Measurements from ENCODE around the gene FCRL1. TPM values are rescaled to one million over a fixed set of nuclear protein-coding genes. Genes with fewer than 3 reads are reported as not detected.

The FCRL1 gene
- polyA plus RNA-seq, 12 donors = 0.07 to 3.1 (median 0.23) TPM; not detected in 3

DNA sequence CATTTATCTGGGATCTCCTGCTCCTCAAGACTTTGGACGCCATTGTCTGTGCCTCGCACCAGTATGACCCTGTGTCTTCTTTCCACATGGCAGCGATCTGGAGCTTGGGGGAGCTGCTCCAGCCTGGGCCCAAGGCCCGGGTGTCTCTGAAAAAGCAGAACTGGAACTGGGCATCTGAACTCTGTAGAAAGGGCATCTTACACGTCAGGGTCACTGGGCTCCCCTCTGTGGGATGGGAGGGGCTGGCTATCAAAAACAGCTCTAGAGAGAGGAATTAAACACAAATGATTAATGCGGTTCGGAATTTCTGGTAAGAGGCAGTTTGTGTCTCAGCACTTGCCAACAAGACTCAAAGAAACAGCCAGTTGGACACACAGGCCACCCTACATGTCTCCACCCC lies 16.1 kb downstream of the FCRL1 start:
- no peak for DNase-seq

DNA sequence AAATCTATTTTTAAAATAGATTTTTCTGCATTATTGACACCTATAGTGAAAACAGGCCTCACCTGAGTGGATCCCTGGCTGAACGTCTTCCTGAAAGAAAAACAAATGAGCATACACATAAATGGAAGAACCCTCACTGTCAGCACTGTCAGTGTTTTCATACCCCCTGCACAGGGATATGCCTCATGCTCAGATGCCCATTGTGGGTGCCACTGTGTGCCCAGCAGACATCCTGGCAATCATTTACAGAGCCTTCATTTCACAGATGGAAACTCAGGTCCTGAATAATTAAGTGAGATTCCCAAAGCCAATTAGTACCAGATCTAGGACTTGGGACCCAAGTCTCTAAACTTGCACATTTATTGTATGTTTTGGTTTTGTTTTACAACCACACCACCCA lies 19.9 kb downstream of the FCRL1 start:
- no peak for DNase-seq

GRCh38 chr1:157798211-157798610 lies 21.7 kb downstream of the FCRL1 start:
- DNase-seq = no peak

DNA sequence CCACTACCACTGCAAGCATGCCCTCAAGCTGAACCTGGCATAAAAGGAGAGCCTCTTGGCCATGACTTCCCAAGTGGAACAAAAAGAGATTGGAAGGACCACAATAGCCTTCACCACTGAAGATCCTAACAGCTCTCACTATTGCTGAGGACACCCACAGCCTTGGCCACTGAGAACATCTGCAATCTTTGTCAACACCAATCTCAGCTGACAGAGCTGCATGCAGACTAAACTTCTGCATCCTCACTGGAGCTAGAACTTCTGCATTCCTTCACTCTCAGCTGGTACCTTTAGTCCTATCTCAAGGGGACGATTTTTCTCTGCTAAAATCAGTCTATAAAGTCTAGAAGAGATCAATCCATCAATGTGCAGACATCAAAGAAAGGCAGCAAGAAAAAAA lies 34.7 kb downstream of the FCRL1 start:
- no peak for DNase-seq

DNA sequence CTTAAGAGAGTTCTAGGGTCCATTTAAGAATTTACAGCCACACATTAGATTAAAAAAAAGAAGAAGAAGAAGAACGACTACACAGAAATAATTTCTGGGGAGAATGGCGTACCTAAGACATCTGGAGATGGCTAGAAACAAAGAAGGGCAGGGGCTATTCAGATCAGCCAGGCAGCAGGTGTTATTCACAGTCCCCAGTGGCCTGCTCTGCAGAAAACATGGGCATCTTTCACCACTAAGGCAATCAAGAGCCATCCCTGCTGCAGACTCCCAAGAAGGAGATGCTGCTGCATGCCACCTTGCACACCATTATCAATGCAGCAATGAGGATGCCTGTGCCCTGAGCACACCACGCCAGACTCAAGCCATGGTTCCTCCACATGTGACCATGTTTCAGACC lies 35.1 kb downstream of the FCRL1 start:
- no peak for DNase-seq

DNA sequence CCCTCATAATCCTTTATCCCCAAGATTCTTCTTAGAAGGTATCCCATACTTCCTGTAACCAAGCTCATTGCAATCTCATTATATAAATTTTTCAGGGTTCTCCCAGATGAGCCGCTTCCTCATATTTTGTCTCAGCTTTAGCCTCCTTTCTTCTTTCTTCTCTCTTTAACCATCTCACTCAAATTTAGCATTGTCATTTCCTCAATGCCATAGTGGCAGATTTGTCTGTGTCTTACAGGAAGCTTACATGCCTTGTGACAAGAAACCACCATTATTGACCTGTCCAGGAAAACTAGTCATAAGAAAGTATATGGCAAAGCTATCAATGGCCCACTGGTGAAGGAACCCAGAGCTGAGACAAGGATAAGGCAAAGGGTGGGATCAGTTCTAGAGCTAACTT lies 37.0 kb downstream of the FCRL1 start:
- DNase-seq = no peak

- no peak for DNase-seq
These were observed 38.9 kb downstream of the FCRL1 start for GRCh38 chr1:157781048-157781447.

- DNase-seq = no peak
These were observed 42.9 kb downstream of the FCRL1 start, which contains the start of gene FCRL2 for GRCh38 chr1:157776971-157777391. Gene FCRL2, minus strand, starts transcription at chr1:157777132. Its CDS starts 59 bp downstream, at chr1:157777073.

DNA sequence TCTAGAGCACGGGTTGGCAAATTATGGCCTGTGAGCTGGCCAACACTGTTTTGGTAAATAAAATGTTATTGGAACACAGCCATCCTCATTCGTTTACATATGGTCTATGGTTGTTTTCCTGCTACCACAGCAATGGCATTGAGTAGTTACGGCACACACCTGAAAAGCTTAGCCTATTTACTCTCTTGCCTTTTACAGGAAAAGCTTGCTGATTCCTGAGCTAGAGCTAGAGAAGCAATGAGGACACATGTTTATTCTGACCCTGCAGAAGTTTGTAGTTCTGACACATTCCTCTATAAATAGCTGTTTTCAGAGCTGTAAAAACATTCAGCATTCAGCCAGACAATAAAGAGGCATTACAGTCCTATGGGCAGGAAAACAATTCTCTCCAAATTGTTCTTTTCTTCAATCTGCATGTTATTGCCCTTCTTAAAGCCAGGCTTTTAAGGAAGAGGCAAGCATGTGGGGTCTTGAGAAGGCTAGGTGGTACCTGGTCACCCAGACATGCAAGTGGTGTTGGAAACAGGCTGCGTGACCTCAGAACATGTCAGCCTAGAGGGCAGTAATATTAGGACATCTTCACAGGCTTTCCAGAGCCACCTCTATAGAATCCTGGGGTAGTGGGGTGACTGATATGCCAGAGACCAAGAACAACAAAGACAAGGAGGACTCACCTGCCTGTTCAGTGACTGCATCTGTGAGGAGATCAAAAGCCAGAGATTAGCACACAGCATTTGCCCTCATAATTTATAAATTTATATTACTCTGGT lies 44.6 kb downstream of the FCRL1 start:
- DNase-seq = no peak

- no peak for DNase-seq
These were observed 45.5 kb downstream of the FCRL1 start for GRCh38 chr1:157774412-157774811.

- no peak for DNase-seq
These were observed 46.2 kb downstream of the FCRL1 start for GRCh38 chr1:157773493-157774350.

GRCh38 chr1:157771661-157772425 lies 48.1 kb downstream of the FCRL1 start:
- DNase-seq = no peak

DNA sequence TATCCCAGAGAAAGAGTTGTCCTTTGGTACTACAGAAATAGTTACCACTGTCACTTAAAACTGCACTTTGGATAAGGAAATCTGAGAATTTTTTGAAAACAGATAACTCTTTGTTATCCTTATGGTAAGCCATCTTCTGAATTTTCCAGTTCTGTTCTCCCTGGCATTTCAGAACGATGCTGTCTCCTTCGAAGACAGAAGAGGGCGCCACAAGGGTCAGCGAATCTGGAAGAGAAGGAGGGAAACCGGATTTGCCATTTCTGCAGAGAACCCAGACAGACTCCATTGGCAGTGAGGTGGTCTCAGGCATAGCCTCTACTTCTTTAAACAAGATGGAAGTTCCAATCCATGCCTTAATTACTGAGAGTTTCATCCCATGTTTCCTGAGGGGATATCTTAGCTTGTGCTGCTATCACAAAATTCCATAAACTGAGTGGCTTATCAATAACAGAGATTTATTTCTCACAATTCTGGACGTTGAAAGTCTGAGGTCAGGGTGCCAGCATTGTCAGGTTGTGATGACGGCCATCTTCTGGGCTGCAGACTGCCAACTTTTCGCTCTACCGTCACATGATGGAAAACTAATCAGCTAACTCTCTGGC lies 49.4 kb downstream of the FCRL1 start:
- no peak for DNase-seq

DNA sequence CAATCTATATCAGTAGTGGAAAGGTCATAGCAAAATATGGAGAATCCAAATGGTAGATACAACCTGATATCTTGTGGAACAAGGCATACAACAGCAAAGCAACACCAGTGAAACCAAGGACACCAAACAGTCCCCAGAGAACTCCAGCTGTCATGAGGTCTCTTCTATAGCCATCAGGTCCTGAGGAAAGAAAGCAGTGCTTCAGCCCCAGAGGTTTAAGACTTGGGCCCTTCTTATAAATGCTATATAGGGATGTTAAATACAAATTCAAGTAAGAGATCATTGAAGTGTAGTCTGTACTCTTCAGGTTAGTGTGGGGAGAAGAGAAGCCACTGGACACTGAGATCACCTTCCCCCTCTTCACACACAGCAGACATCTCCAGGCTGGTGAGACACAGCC lies 53.1 kb downstream of the FCRL1 start:
- DNase-seq = no peak

GRCh38 chr1:157758018-157758417 lies 61.9 kb downstream of the FCRL1 start:
- no peak for DNase-seq

DNA sequence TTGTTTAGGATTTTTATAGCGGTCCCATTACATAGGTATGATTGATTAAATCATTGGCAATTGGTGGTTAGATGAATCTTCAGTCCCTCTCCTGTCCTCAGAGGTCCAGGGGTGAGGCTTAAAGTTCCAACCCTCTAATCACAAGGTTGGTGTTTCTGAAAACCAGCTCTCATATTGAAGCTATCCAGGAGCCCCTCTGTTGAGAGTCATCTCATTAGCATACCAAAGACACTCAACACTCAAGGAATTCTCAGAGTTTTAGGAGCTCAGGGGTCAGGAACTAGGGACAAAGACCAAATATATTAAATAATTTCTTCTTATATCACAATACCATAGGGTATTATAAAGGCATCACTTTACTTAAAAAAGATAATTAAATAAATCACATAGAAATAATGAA lies 66.3 kb downstream of the FCRL1 start:
- no peak for DNase-seq

DNA sequence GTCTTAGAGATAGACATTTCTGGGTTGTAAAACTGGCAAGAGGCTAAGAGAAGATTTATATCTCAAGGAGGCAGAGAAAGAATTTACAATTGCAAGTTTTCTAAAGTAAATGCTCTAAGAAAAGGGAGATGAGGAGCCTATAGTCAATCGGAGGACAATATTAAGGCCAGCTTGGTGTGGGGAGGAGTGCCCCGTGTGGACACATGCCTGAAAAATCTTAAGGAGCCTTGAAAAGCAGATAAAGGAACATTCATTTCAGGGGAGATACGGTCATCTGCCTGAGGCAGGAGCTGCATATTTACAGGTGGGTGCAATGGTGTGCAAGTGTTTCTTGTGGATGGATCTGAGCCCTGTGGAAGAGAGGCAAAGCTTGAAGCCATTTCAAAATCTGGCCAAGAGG lies 68.6 kb downstream of the FCRL1 start:
- no peak for DNase-seq

DNA sequence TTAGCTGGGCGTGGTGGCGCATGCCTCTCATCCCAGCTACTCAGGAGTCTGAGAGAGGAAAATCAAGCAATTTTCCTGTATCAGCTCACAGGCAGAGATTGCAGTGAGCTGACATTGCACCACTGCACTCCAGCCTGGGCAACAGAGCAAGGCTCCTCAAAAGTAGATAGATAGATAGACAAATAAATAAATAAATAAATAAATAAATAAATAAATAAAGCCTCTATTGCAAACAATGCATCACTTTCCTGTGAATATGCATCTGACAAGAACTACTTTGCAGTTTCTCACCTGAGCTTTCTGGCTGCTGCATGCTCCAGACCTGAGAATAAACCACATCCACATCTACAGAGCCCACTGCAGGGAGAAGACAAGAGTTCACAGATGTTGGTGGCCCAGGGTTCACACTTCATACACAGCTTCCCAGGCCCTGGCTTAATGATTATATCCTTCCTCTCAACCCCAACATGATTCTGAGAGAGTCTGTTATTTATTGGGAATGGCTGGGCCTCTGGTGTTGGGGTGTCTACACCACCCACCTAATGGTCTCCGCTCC lies 71.6 kb downstream of the FCRL1 start:
- DNase-seq = no peak
